ENCODE results near the gene COL5A1.

The COL5A1 gene

DNA sequence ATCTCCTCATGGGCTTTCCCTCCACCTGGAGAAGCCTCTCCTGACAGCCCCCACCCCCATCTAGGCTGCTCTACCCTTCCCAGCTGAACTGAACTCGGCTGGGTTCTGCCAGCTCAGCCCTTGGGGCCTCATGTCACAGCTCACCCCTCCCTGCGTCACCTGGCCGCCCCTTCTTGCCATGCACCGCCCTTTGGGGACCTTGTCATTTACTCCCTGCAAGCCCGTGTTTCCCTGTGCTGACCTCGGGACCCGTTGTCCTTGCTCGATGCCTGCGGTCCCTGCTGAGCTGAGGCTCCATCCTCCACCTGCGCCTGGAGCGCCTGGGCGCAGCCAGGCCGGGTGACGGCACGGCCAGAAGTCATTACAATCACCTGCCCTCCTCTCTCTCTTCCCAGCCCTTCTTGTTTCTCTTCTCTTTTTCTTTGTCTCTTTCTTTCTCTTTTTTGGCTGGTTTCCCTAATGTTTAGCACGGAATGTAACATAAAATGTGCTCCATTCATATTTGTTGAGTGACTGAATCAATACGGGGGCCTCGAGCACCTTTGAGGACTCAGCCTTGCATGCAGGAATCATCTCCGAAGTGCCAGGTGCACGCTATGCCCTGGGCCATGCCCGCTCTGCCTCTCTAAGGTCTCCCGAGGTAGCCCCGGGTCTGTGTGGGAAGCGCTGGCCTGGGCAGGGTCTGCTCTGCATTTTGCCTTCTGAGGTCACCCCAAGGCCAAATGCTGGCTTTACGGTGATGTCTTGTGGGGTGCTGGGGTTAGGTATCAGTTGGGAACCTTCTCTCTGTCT is 48.1 kb upstream of the COL5A1 start:
- no peak overlapping the region for H3K4me3 ChIP-seq (ENCODE audit: insufficient read depth in 1 of 2, low read depth in 1 of 2, low read length in 2 of 2)
- H3K79me1 ChIP-seq (replicated peaks; ENCODE audit: low read length, poor library complexity, severe bottlenecking) = no peaks in the 10 kb centered on the region
- H3K18ac ChIP-seq (ENCODE audit: low read depth in 1 of 2, low read length in 2 of 2) = peak overlapping the region; percentile 73 to 99
- H2AK5ac ChIP-seq (ENCODE audit: low read length, severe bottlenecking) = peak overlapping the region; percentile 80
- no peak overlapping the region for H3K4me2 ChIP-seq (ENCODE audit: low read length, poor library complexity, severe bottlenecking)
- H4K91ac ChIP-seq (ENCODE audit: low read length) = peak overlapping the region; percentile 97
- no peak overlapping the region for H3K23ac ChIP-seq (ENCODE audit: low read length in 2 of 2)
- H3K14ac ChIP-seq (ENCODE audit: low read length in 2 of 2) = peak overlapping the region in 1 of 2 experiments; percentile 85
- WGBS = 93% methylated on average over 25 of the region's 25 CpGs
- no peak overlapping the region for H2AFZ ChIP-seq (ENCODE audit: low read depth, low read length)
- H3K4me1 ChIP-seq (ENCODE audit: control insufficient read depth, insufficient read depth, low read depth, low read length) = peaks cover 45% of the 10 kb centered on the region
- peak overlapping the region; percentile 93 to 97 for H2BK12ac ChIP-seq (ENCODE audit: low read length in 2 of 2)
- H3K36me3 ChIP-seq (ENCODE audit: control insufficient read depth in 1 of 2, insufficient read depth in 2 of 2, low read depth in 1 of 2, low read length in 2 of 2) = no peaks in the 10 kb centered on the region
- peak overlapping the region; percentile 15 to 64 for H3K4ac ChIP-seq (ENCODE audit: low read depth in 1 of 2, low read length in 2 of 2)
- H3K27ac ChIP-seq (ENCODE audit: low read length, poor library complexity, severe bottlenecking) = no peak overlapping the region
- no peaks in the 10 kb centered on the region for H3K27me3 ChIP-seq (ENCODE audit: control insufficient read depth in 1 of 2, insufficient read depth in 1 of 2, low read length in 2 of 2)
- peak overlapping the region; percentile 41 for H2BK15ac ChIP-seq (ENCODE audit: low read depth, poor library complexity, severe bottlenecking)
- H3K9me3 ChIP-seq (ENCODE audit: control insufficient read depth, low read length) = no peaks in the 10 kb centered on the region
- no peak overlapping the region for H2BK5ac ChIP-seq (ENCODE audit: low read depth, low read length, poor library complexity, severe bottlenecking)
- no peak overlapping the region for H3K9ac ChIP-seq (ENCODE audit: low read length)
- peak overlapping the region; percentile 56 for H2BK120ac ChIP-seq (ENCODE audit: low read depth, low read length)
- H4K8ac ChIP-seq (ENCODE audit: low read length) = no peak overlapping the region
- no peak for DNase-seq

- Histone ChIP-seq H3K27me3 (ENCODE audit: control insufficient read depth in 1 of 2, insufficient read depth in 1 of 2, low read length in 2 of 2) (peaks cover 0 to 1% of the 10 kb centered on the region in 2 experiments), H4K91ac (ENCODE audit: low read length) (peak overlapping the region; percentile 94), H3K9ac (ENCODE audit: low read length) (no peak overlapping the region), H4K8ac (ENCODE audit: low read length) (no peak overlapping the region), H2BK15ac (ENCODE audit: low read depth, poor library complexity, severe bottlenecking) (peak overlapping the region; percentile 55), H2AK5ac (ENCODE audit: low read length, severe bottlenecking) (peak overlapping the region; percentile 42), H3K18ac (ENCODE audit: low read depth in 1 of 2, low read length in 2 of 2) (peak overlapping the region; percentile 50 to 71), H2BK12ac (ENCODE audit: low read length in 2 of 2) (peak overlapping the region; percentile 14 to 93), H3K36me3 (ENCODE audit: control insufficient read depth in 1 of 2, insufficient read depth in 2 of 2, low read depth in 1 of 2, low read length in 2 of 2) (no peaks in the 10 kb centered on the region), H3K23ac (ENCODE audit: low read length in 2 of 2) (no peak overlapping the region), H2AFZ (ENCODE audit: low read depth, low read length) (no peak overlapping the region), H3K4me2 (ENCODE audit: low read length, poor library complexity, severe bottlenecking) (no peak overlapping the region), H3K79me1 (replicated peaks; ENCODE audit: low read length, poor library complexity, severe bottlenecking) (no peaks in the 10 kb centered on the region), H3K4me1 (ENCODE audit: control insufficient read depth, insufficient read depth, low read depth, low read length) (peaks cover 45% of the 10 kb centered on the region), H3K4me3 (ENCODE audit: insufficient read depth in 1 of 2, low read depth in 1 of 2, low read length in 2 of 2) (no peak overlapping the region), H3K27ac (ENCODE audit: low read length, poor library complexity, severe bottlenecking) (no peak overlapping the region), H3K14ac (ENCODE audit: low read length in 2 of 2) (peak overlapping the region in 1 of 2 experiments; percentile 85), H2BK120ac (ENCODE audit: low read depth, low read length) (peak overlapping the region; percentile 54), H3K4ac (ENCODE audit: low read depth in 1 of 2, low read length in 2 of 2) (peak overlapping the region in 1 of 2 experiments; percentile 47), H3K9me3 (ENCODE audit: control insufficient read depth, low read length) (no peaks in the 10 kb centered on the region), H2BK5ac (ENCODE audit: low read depth, low read length, poor library complexity, severe bottlenecking) (no peak overlapping the region)
- DNase-seq = no peak
- WGBS = 94% methylated on average over 14 of the region's 15 CpGs
These were observed 47.3 kb upstream of the COL5A1 start for GRCh38 chr9:134594078-134594941.

GRCh38 chr9:134595014-134595413 is 46.6 kb upstream of the COL5A1 start:
- no peak overlapping the region for H3K14ac ChIP-seq (ENCODE audit: low read length in 2 of 2)
- H4K91ac ChIP-seq (ENCODE audit: low read length) = peak overlapping the region; percentile 52
- peak overlapping the region; percentile 41 for H2BK15ac ChIP-seq (ENCODE audit: low read depth, poor library complexity, severe bottlenecking)
- no peak overlapping the region for H3K9ac ChIP-seq (ENCODE audit: low read length)
- H4K8ac ChIP-seq (ENCODE audit: low read length) = no peak overlapping the region
- H3K4me1 ChIP-seq (ENCODE audit: control insufficient read depth, insufficient read depth, low read depth, low read length) = peaks cover 43% of the 10 kb centered on the region
- H2AFZ ChIP-seq (ENCODE audit: low read depth, low read length) = no peak overlapping the region
- no peak overlapping the region for H3K4ac ChIP-seq (ENCODE audit: low read depth in 1 of 2, low read length in 2 of 2)
- H2AK5ac ChIP-seq (ENCODE audit: low read length, severe bottlenecking) = no peak overlapping the region
- H3K27ac ChIP-seq (ENCODE audit: low read length, poor library complexity, severe bottlenecking) = no peak overlapping the region
- WGBS = 91% methylated on average over 9 of the region's 9 CpGs
- H3K18ac ChIP-seq (ENCODE audit: low read depth in 1 of 2, low read length in 2 of 2) = peak overlapping the region in 1 of 2 experiments; percentile 33
- no peak overlapping the region for H3K23ac ChIP-seq (ENCODE audit: low read length in 2 of 2)
- peaks cover 0 to 8% of the 10 kb centered on the region in 2 experiments for H3K27me3 ChIP-seq (ENCODE audit: control insufficient read depth in 1 of 2, insufficient read depth in 1 of 2, low read length in 2 of 2)
- no peaks in the 10 kb centered on the region for H3K36me3 ChIP-seq (ENCODE audit: control insufficient read depth in 1 of 2, insufficient read depth in 2 of 2, low read depth in 1 of 2, low read length in 2 of 2)
- no peak overlapping the region for H2BK120ac ChIP-seq (ENCODE audit: low read depth, low read length)
- no peak for DNase-seq
- no peaks in the 10 kb centered on the region for H3K9me3 ChIP-seq (ENCODE audit: control insufficient read depth, low read length)
- H3K4me3 ChIP-seq (ENCODE audit: insufficient read depth in 1 of 2, low read depth in 1 of 2, low read length in 2 of 2) = no peak overlapping the region
- peak overlapping the region; percentile 55 to 93 for H2BK12ac ChIP-seq (ENCODE audit: low read length in 2 of 2)
- H3K4me2 ChIP-seq (ENCODE audit: low read length, poor library complexity, severe bottlenecking) = no peak overlapping the region
- H3K79me1 ChIP-seq (replicated peaks; ENCODE audit: low read length, poor library complexity, severe bottlenecking) = no peaks in the 10 kb centered on the region
- H2BK5ac ChIP-seq (ENCODE audit: low read depth, low read length, poor library complexity, severe bottlenecking) = no peak overlapping the region

Measured in mesenchymal stem cell (in vitro differentiated cells and primary cell).